Measurements from ENCODE around the gene CTDSP2.
"Not testable (repeated sequence)": the region's sequence is repeated elsewhere in the genome, so short reads cannot be mapped to it uniquely, and the experiment has no call there.

CTDSP2 gene

GRCh38 chr12:57889500-57889989, 43.0 kb upstream of the CTDSP2 start:
- intact Hi-C loops (cut with DNase I; ENCODE audit: low total_unique reads), result no loop called here
- no peaks in the 10 kb centered on the region for H3K27me3 ChIP-seq
- peak overlapping the region; percentile 96 to 97 for H3K27ac ChIP-seq
- peak overlapping the region; percentile 11 to 17 for H3K4me3 ChIP-seq
- no peaks in the 10 kb centered on the region for H3K9me3 ChIP-seq
- no peaks in the 10 kb centered on the region for H3K36me3 ChIP-seq
- H3K4me1 ChIP-seq, result peaks cover 9 to 85% (median 77%) of the 10 kb centered on the region in 4 donors
- peak; percentile 86 to 91 for DNase-seq
- TF ChIP-seq CTCF (IDR thresholded peaks at IDR 0.05), result no peak

DNA sequence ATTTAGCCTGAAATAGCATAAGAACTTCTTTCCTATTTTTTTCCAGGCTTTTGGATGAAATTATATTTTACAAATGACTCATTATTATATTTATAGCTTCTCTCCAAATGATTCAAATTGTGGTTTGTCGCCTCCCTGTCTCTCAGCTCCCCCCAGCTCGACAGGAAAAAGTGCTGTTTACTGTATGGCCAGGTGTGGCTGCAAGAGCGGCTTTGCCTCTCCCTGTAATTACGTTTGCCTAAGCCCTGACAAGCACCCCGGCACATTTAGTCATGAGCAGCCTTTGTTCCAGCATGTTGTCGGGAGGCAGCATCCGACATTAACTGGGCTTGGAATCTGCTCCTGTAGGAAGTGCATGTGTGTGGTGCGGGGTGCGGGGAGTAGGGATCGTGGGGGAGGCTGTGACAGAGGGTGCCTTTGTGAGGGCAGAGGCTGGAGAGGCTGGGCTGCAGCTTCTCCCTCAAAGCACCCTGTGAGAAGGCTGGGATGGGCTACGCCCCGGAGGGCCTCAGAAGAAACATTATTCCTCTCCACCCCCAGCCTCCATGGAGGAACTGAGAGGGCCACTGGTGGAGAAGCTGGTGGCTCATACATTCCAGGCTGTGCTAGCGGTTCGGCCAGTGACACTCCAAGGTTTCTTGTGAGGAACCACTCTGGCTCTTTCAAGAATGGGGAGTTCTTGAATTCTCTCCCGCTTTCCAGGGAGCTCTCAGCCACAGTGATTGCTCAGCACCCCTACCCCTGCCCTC, 42.1 kb upstream of the CTDSP2 start:
- Histone ChIP-seq H3K36me3 (no peaks in the 10 kb centered on the region), H3K27me3 (no peaks in the 10 kb centered on the region), H3K4me1 (peaks cover 9 to 75% (median 67%) of the 10 kb centered on the region in 4 donors), H3K4me3 (peak overlapping the region; percentile 11 to 17), H3K27ac (peak overlapping the region; percentile 96 to 97), H3K9me3 (no peaks in the 10 kb centered on the region)
- TF ChIP-seq CTCF (IDR thresholded peaks at IDR 0.05), result no peak
- DNase-seq, result no peak
- intact Hi-C loops (cut with DNase I; ENCODE audit: low total_unique reads), result no loop called here

- no peaks in the 10 kb centered on the region for H3K27me3 ChIP-seq
- H3K36me3 ChIP-seq, result no peaks in the 10 kb centered on the region
- DNase-seq, result peak; percentile 70 to 92
- H3K27ac ChIP-seq, result peak overlapping the region; percentile 96 to 97
- intact Hi-C loops (cut with DNase I; ENCODE audit: low total_unique reads), result no loop called here
- H3K4me3 ChIP-seq, result peak overlapping the region; percentile 11 to 17
- TF ChIP-seq CTCF (IDR thresholded peaks at IDR 0.05), result no peak
- peaks cover 9 to 68% (median 59%) of the 10 kb centered on the region in 4 donors for H3K4me1 ChIP-seq
- no peaks in the 10 kb centered on the region for H3K9me3 ChIP-seq
Measured at GRCh38 chr12:57887631-57888408, 41.3 kb upstream of the CTDSP2 start.

DNA sequence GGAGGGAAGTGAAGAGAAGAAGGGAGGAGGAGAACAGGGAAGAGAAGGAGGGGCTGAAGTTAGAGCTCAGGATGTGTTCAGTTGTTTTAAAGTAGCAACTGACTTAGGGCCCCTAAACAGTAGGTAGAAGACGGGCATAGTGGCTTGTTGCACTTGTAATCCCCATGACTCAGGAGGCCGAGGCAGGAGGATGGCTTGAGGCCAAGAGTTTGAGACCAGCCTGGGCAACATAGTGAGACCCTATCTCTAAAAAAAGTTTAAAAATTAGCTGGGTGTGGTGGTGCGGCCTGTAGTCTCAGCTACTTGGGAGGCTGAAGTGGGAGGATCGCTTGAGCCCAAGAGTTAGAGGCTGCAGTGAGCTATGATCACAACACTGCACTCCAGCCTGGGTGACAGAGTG, 40.4 kb upstream of the CTDSP2 start:
- DNase-seq; H3K9me3 ChIP-seq; H3K36me3 ChIP-seq; H3K27me3 ChIP-seq; intact Hi-C loops (cut with DNase I; ENCODE audit: low total_unique reads); H3K4me3 ChIP-seq: not testable (repeated sequence)
- peak overlapping the region; percentile 96 to 97 for H3K27ac ChIP-seq
- H3K4me1 ChIP-seq, result peaks cover 4 to 59% (median 51%) of the 10 kb centered on the region in 4 donors

DNA sequence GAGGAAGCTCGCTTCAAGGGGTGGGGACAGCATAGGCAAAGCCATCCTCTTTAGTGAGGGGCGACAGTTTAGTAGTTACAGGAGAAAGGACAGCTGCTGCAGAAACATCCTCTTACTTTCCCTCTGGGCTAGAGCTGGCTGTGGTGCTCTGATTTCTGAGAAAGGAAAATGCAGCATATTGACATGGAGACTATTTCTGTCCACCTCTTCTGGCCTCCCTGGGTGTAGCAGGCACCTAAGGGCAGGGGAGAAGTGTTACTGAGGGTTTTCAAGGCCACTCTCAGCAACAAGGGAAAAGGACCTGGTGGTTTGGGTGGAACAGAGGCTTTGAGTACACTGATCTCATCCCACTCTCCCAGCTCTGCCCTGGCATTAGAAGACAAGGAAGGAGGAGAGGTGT, 40.0 kb upstream of the CTDSP2 start:
- Histone ChIP-seq H3K4me1 (peaks cover 4 to 59% (median 48%) of the 10 kb centered on the region in 4 donors), H3K36me3 (no peaks in the 10 kb centered on the region), H3K27me3 (no peaks in the 10 kb centered on the region), H3K4me3 (no peak overlapping the region), H3K27ac (peak overlapping the region; percentile 96 to 97), H3K9me3 (no peaks in the 10 kb centered on the region)
- no peak for DNase-seq
- TF ChIP-seq CTCF (IDR thresholded peaks at IDR 0.05), result no peak
- intact Hi-C loops (cut with DNase I; ENCODE audit: low total_unique reads), result no loop called here

GRCh38 chr12:57885207-57885606, 38.7 kb upstream of the CTDSP2 start:
- no peaks in the 10 kb centered on the region for H3K27me3 ChIP-seq
- no peak overlapping the region for H3K4me3 ChIP-seq
- TF ChIP-seq CTCF (IDR thresholded peaks at IDR 0.05), result no peak
- H3K36me3 ChIP-seq, result no peaks in the 10 kb centered on the region
- peak overlapping the region in 1 of 2 donors; percentile 97 for H3K27ac ChIP-seq
- intact Hi-C loops (cut with DNase I; ENCODE audit: low total_unique reads), result no loop called here
- no peak for DNase-seq
- no peaks in the 10 kb centered on the region for H3K9me3 ChIP-seq
- peaks cover 4 to 49% (median 36%) of the 10 kb centered on the region in 4 donors for H3K4me1 ChIP-seq
